Neuronal stem cell (in vitro differentiated cells): Measurements from ENCODE around the gene WNT11.
"Not testable (repeated sequence)": the region's sequence is repeated elsewhere in the genome, so short reads cannot be mapped to it uniquely, and the experiment has no call there.

Experiments used
- DNase-seq: peaks from one replicate; pipeline ENCODE4 v3.0.0-alpha.2; 2013; ENCODE audit warnings: low spot score
- H2AFZ ChIP-seq: one replicate; pipeline ENCODE4 v1.6.1; 2013; ENCODE audit warnings: mild to moderate bottlenecking, low read length, inconsistent platforms
- H2AK5ac ChIP-seq: 2 replicates; pipeline ENCODE4 v1.6.1; 2013; ENCODE audit warnings: low read depth, mild to moderate bottlenecking, inconsistent platforms, low read length, moderate library complexity, mixed read lengths
- H2BK120ac ChIP-seq: 2 replicates; pipeline ENCODE4 v1.6.1; 2013; ENCODE audit warnings: low read depth, mild to moderate bottlenecking, inconsistent platforms, low read length, moderate library complexity, mixed read lengths
- H2BK12ac ChIP-seq: one replicate; pipeline ENCODE4 v1.6.1; 2013; ENCODE audit warnings: low read length, inconsistent platforms
- H2BK15ac ChIP-seq: 2 replicates; pipeline ENCODE4 v1.6.1; 2013; ENCODE audit warnings: mild to moderate bottlenecking, low read length, inconsistent platforms, mixed read lengths
- H2BK5ac ChIP-seq: one replicate; pipeline ENCODE4 v1.6.1; 2013; ENCODE audit warnings: inconsistent platforms, mild to moderate bottlenecking, low read length, moderate library complexity
- H3K14ac ChIP-seq: one replicate; pipeline ENCODE4 v1.6.1; 2013; ENCODE audit warnings: low read length, inconsistent platforms
- H3K18ac ChIP-seq: 2 replicates; pipeline ENCODE4 v1.6.1; 2013; ENCODE audit warnings: low read length, inconsistent platforms
- H3K23ac ChIP-seq: 2 replicates; pipeline ENCODE4 v1.6.1; 2013; ENCODE audit warnings: low read depth, mild to moderate bottlenecking, mixed read lengths, low read length, inconsistent platforms; ENCODE audit not compliant: poor library complexity
- H3K27ac ChIP-seq: replicated peaks from 3 replicates; pipeline ENCODE4 v1.5.1; 2013; ENCODE audit warnings: low read length, inconsistent platforms
- H3K27me3 ChIP-seq, 3 experiments: 2 replicates each; pipeline ENCODE4 v1.6.1; 2013; ENCODE audit warnings: low read length in 3 of 3, mild to moderate bottlenecking in 2 of 3, inconsistent platforms in 1 of 3, low read depth in 1 of 3, mixed read lengths in 1 of 3, moderate library complexity in 1 of 3; ENCODE audit not compliant: control insufficient read depth in 3 of 3, insufficient read depth in 3 of 3
- H3K36me3 ChIP-seq, 2 donors: replicated peaks in 1 of 2; 2 replicates each; pipeline ENCODE4 v1.6.1; 2013; ENCODE audit warnings: low read length in 2 of 2; ENCODE audit not compliant: control insufficient read depth in 2 of 2, insufficient read depth in 2 of 2
- H3K4ac ChIP-seq: 2 replicates; pipeline ENCODE4 v1.6.1; 2013; ENCODE audit warnings: inconsistent platforms, mild to moderate bottlenecking, low read length, moderate library complexity
- H3K4me1 ChIP-seq, 2 donors: 1 replicate in 1 of 2; 2 replicates in 1 of 2; pipeline ENCODE4 v1.6.1; 2013; ENCODE audit warnings: low read length in 2 of 2, low read depth in 1 of 2; ENCODE audit not compliant: control insufficient read depth in 2 of 2, insufficient read depth in 1 of 2
- H3K4me2 ChIP-seq: one replicate; pipeline ENCODE4 v1.6.1; 2013; ENCODE audit warnings: mild to moderate bottlenecking, low read length, inconsistent platforms; ENCODE audit not compliant: insufficient read depth, poor library complexity, severe bottlenecking
- H3K4me3 ChIP-seq, 2 donors: 2 replicates each; pipeline ENCODE4 v1.5.1; 2013; ENCODE audit warnings: low read length in 2 of 2, mild to moderate bottlenecking in 2 of 2, inconsistent platforms in 1 of 2, moderate library complexity in 1 of 2
- H3K79me1 ChIP-seq: one replicate; pipeline ENCODE4 v1.6.1; 2013; ENCODE audit warnings: low read depth, mild to moderate bottlenecking, inconsistent platforms, low read length, moderate library complexity
- H3K9ac ChIP-seq: one replicate; pipeline ENCODE4 v1.6.1; 2013; ENCODE audit warnings: mild to moderate bottlenecking, low read depth, low read length, inconsistent platforms; ENCODE audit not compliant: poor library complexity
- H3K9me3 ChIP-seq, 2 donors: replicated peaks in 1 of 2; 2 replicates each; pipeline versions ENCODE3 to v1.6.1; 2013; ENCODE audit warnings: low read length in 2 of 2, mild to moderate bottlenecking in 2 of 2, inconsistent platforms in 1 of 2, low read depth in 1 of 2, mixed read lengths in 1 of 2, moderate library complexity in 1 of 2; ENCODE audit not compliant: control insufficient read depth in 2 of 2, insufficient read depth in 1 of 2
- H4K8ac ChIP-seq: one replicate; pipeline ENCODE4 v1.6.1; 2013; ENCODE audit warnings: low read depth, mild to moderate bottlenecking, inconsistent platforms, low read length, moderate library complexity
- H4K91ac ChIP-seq: one replicate; pipeline ENCODE4 v1.6.1; 2013; ENCODE audit warnings: low read length, low read depth, mild to moderate bottlenecking, inconsistent platforms; ENCODE audit not compliant: poor library complexity
- WGBS, 2 donors: extraction: QIAGEN DNeasy Blood & Tissue Kit; methylation state at CpG; one replicate each; pipeline ENCODE4 v1.1.7; 2013; ENCODE audit warnings: missing lambda C conversion rate in 2 of 2, mixed read lengths in 1 of 2; ENCODE audit not compliant: insufficient read length in 2 of 2, insufficient replicate concordance in 1 of 2; ENCODE audit errors: extremely low coverage in 2 of 2; 5-methylcytosine and 5-hydroxymethylcytosine counted together

WNT11 gene

DNA sequence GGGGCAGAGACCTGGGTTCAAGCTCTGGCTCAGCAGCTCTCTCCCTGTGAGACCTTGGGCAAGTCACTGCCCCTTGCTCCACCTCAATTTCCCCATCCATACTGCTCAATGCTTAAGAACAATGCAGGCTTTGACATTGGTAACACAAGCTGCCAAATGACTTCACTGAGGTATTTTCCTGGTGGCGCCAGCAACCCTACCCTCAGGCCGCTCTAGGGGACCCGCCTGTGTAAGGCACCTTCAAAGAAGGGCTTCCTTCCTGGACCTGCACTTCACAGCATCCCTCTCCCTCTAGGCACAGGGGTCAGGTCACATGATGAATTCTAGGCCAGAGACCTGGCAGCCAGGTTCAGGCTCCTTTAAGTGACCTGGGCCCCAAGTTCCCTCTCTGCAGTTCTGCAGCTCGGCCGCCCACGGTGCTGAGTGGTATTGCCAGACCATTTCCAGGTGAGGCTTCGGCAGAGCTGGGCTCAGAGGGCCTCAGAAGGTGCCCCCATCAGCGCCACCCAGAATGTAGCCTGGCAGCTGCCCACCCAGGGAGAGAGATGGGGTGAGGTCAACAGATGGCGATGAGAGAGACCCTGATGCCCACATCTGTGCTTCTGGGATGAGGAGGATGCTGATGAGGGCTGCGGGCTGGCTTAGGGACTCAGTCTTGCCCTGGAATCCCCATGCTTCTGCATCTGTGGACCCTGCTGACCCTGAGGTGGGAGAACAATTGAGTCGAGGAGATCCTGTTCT is 4.5 kb downstream of the WNT11 start:
- peak overlapping the region; percentile 91 for H2AK5ac ChIP-seq
- H2BK120ac ChIP-seq = no peak overlapping the region
- H3K9ac ChIP-seq = no peak overlapping the region
- H3K14ac ChIP-seq = peak overlapping the region; percentile 32
- H3K4me1 ChIP-seq = peaks cover 5 to 6% of the 10 kb centered on the region in 2 donors
- peak overlapping the region; percentile 51 for H3K18ac ChIP-seq
- no peak overlapping the region for H2BK5ac ChIP-seq
- no peak overlapping the region for H3K4ac ChIP-seq
- H3K23ac ChIP-seq = peak overlapping the region; percentile 25
- H2AFZ ChIP-seq = no peak overlapping the region
- H3K4me3 ChIP-seq = no peak overlapping the region
- DNase-seq = no peak
- no peak overlapping the region for H4K91ac ChIP-seq
- WGBS, 2 donors = no CpG with 5 or more reads among the region's 11 CpGs
- H3K27ac ChIP-seq = no peak overlapping the region
- H4K8ac ChIP-seq = no peak overlapping the region
- no peaks in the 10 kb centered on the region for H3K9me3 ChIP-seq
- no peak overlapping the region for H3K4me2 ChIP-seq
- peaks cover 12 to 74% (median 33%) of the 10 kb centered on the region in 3 experiments for H3K27me3 ChIP-seq
- H3K36me3 ChIP-seq = no peaks in the 10 kb centered on the region
- no peak overlapping the region for H2BK12ac ChIP-seq
- peak overlapping the region; percentile 30 for H2BK15ac ChIP-seq
- no peaks in the 10 kb centered on the region for H3K79me1 ChIP-seq

DNA sequence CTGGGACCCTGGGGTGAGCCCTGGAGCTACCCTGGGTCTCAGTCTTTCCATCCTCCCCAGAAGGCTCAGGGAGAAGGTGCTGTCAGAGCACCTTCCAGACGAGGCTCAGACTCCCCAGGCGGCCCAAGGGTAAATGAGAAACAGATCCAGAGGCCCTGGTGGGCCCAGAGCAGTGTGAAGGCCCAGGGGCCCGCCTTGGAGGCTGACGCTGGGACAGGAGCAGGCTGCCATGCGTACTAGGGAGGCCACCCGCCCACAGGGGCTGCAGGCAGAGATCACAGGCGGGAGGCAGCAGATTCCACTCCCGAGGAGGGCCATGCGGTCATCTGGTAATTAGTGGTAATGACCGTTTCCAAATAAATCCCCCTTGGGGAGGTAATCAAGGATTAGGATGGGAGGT is 5.2 kb downstream of the WNT11 start:
- Histone ChIP-seq H3K4ac (no peak overlapping the region), H3K27me3 (peaks cover 11 to 74% (median 26%) of the 10 kb centered on the region in 3 experiments), H3K9me3 (no peaks in the 10 kb centered on the region), H2BK120ac (no peak overlapping the region), H3K23ac (no peak overlapping the region), H3K18ac (peak overlapping the region; percentile 27), H3K4me1 (peaks cover 5% of the 10 kb centered on the region in 2 donors), H3K36me3 (no peaks in the 10 kb centered on the region), H2BK5ac (no peak overlapping the region), H3K4me2 (no peak overlapping the region), H3K9ac (no peak overlapping the region), H2AK5ac (peak overlapping the region; percentile 79), H2BK12ac (no peak overlapping the region), H2AFZ (no peak overlapping the region), H3K4me3 (no peak overlapping the region), H4K8ac (no peak overlapping the region), H4K91ac (no peak overlapping the region), H2BK15ac (peak overlapping the region; percentile 77), H3K79me1 (no peaks in the 10 kb centered on the region), H3K14ac (no peak overlapping the region), H3K27ac (no peak overlapping the region)
- WGBS, 2 donors = no CpG with 5 or more reads among the region's 10 CpGs
- no peak for DNase-seq

DNA sequence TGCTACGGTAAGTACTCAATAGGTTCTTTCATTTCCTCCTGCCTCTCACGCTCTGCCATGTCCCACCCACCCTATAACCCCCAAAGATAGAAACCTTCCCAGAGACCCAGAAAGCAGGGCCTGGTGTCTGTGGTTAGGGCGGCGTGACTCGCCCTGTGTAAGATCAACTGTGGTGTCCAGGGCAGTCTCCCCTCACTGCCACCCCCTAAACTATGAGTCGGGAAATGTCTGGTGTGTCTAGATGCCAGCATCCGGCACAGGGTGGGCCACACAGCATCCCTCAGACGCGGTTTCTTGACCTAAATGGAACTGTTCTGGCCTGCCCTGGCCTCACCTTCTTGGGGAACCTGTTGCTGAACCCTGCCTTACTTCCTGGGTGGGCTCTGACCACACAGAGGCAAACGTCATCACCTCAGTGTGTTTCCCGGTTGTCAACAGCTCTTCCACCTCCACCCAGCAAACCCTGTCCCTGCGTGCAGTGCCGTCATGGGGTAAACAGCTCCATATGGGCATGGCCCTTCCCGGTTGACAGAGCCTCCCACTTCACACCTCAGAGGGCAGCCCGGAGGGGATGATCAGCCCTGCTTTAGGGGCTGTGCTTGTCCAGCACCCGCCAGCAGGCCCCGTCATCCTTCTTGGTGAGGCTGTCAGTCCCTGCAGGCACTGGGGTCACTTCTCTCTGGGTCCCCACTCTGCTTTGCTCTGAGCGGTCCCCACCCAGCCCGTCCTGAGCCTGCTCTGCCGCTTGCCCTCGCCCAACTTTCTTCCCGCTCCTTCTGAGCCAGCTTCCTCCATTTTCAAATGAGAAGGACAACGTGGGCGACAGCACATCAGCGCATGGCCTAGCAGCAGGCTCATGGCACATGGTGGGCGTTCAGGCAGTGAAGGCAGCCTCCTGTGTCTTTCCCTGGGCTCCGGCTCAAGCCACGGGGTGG is 6.0 kb downstream of the WNT11 start:
- Histone ChIP-seq H2BK12ac (peak overlapping the region; percentile 16), H2BK15ac (peak overlapping the region; percentile 83), H3K4me3 (no peak overlapping the region), H3K9me3 (no peaks in the 10 kb centered on the region), H3K4ac (no peak overlapping the region), H3K9ac (no peak overlapping the region), H3K36me3 (no peaks in the 10 kb centered on the region), H2BK120ac (no peak overlapping the region), H2AK5ac (peak overlapping the region; percentile 79), H3K27me3 (peaks cover 5 to 67% (median 18%) of the 10 kb centered on the region in 3 experiments), H3K23ac (peak overlapping the region; percentile 61), H3K4me2 (no peak overlapping the region), H3K4me1 (no peaks in the 10 kb centered on the region), H4K91ac (no peak overlapping the region), H3K18ac (peak overlapping the region; percentile 86), H2AFZ (no peak overlapping the region), H3K79me1 (no peaks in the 10 kb centered on the region), H2BK5ac (no peak overlapping the region), H4K8ac (peak overlapping the region; percentile 57), H3K14ac (peak overlapping the region; percentile 94), H3K27ac (no peak overlapping the region)
- WGBS, 2 donors = no CpG with 5 or more reads among the region's 28 CpGs
- no peak for DNase-seq

DNA sequence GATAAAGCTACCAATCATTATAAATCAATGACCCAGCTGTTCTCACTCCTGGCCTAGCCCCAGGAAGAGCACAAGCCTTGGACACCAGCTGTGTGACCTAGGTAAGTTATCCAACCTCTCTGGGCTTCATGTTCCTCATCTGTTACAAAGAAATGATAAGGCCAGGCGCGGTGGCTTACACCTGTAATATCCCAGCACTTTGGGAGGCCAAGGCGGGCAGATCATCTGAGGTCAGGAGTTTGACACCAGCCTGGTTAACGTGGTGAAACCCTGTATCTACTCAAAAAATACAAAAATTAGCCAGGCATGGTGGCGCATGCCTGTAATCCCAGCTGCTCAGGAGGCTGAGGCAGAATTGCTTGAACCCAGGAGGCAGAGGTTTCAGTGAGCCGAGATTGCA is 7.6 kb downstream of the WNT11 start:
- not testable (repeated sequence) for H2BK15ac ChIP-seq, H3K9ac ChIP-seq, H3K4ac ChIP-seq, H3K4me2 ChIP-seq, H3K23ac ChIP-seq, H3K4me1 ChIP-seq, H2BK5ac ChIP-seq, H3K9me3 ChIP-seq, H2AFZ ChIP-seq, H3K4me3 ChIP-seq, H3K14ac ChIP-seq, DNase-seq, H3K27ac ChIP-seq, H3K79me1 ChIP-seq, H2BK12ac ChIP-seq, H4K8ac ChIP-seq, H2BK120ac ChIP-seq, H2AK5ac ChIP-seq, H4K91ac ChIP-seq, H3K18ac ChIP-seq, H3K36me3 ChIP-seq
- WGBS, 2 donors = no CpG with 5 or more reads among the region's 6 CpGs
- peaks cover 0 to 57% (median 4%) of the 10 kb centered on the region in 3 experiments for H3K27me3 ChIP-seq
